Fibroblast of pulmonary artery (primary cell): ENCODE results near the gene ZNF283.
"Not testable (repeated sequence)": the region's sequence is repeated elsewhere in the genome, so short reads cannot be mapped to it uniquely, and the experiment has no call there.

Experiments used
- DNase-seq: peaks from one replicate; pipeline ENCODE4 v3.0.0-alpha.2; 2010; ENCODE audit warnings: low read depth
- H3K4me3 ChIP-seq: replicated peaks from 2 replicates; pipeline ENCODE4 v1.5.1; 2011; ENCODE audit warnings: low read depth, mild to moderate bottlenecking, control low read depth, low read length, moderate library complexity
- CTCF ChIP-seq: IDR thresholded peaks from 2 replicates; pipeline ENCODE4 v1.5.1; 2011; ENCODE audit warnings: mild to moderate bottlenecking, control low read depth, low read length, inconsistent platforms; ENCODE audit errors: missing control alignments

ZNF283 gene

GRCh38 chr19:43799502-43800142 is 27.5 kb upstream of the ZNF283 start:
- no peak overlapping the region for H3K4me3 ChIP-seq
- TF ChIP-seq CTCF, result no peak
- no peak for DNase-seq

- no peak within 1 kb of the TSS for H3K4me3 ChIP-seq
- no peak for DNase-seq
- no peak for TF ChIP-seq CTCF
These were observed 24.7 kb upstream of the ZNF283 start, which contains the start of gene LYPD5 for GRCh38 chr19:43802216-43802951. LYPD5 (minus strand) TSS chr19:43802447; CDS start chr19:43802380, 67 bp downstream.

GRCh38 chr19:43804432-43804831 is 22.7 kb upstream of the ZNF283 start:
- no peak for DNase-seq
- no peak overlapping the region for H3K4me3 ChIP-seq
- TF ChIP-seq CTCF, result no peak

GRCh38 chr19:43806401-43806800 is 20.7 kb upstream of the ZNF283 start:
- DNase-seq, H3K4me3 ChIP-seq: not testable (repeated sequence)

GRCh38 chr19:43806848-43807247 is 20.3 kb upstream of the ZNF283 start:
- no peak overlapping the region for H3K4me3 ChIP-seq
- no peak for DNase-seq
- TF ChIP-seq CTCF, result no peak

- TF ChIP-seq CTCF, result no peak
- DNase-seq, result no peak
- H3K4me3 ChIP-seq, result no peak overlapping the region
These were observed 19.5 kb upstream of the ZNF283 start for GRCh38 chr19:43807651-43808050.

GRCh38 chr19:43809762-43810696 is 17.1 kb upstream of the ZNF283 start:
- TF ChIP-seq CTCF, result peak; percentile 67
- H3K4me3 ChIP-seq, result no peak overlapping the region
- peak; percentile 79 for DNase-seq
